CD4-positive, alpha-beta T cell treated with Interferon gamma for 1 hour (primary cell): ENCODE data around the gene APOA1.
"Not testable (repeated sequence)": the region's sequence is repeated elsewhere in the genome, so short reads cannot be mapped to it uniquely, and the experiment has no call there.

Source experiments
- DNase-seq: peaks from one replicate; pipeline ENCODE4 v3.0.0-alpha.2; 2020

The APOA1 gene

GRCh38 chr11:116811194-116811593 is 26.2 kb downstream of the APOA1 start:
- DNase-seq, result no peak

- DNase-seq, result no peak
Observed at GRCh38 chr11:116808262-116809175, 28.9 kb downstream of the APOA1 start.

GRCh38 chr11:116807601-116808261 is 29.7 kb downstream of the APOA1 start:
- no peak for DNase-seq

- DNase-seq, result no peak
Observed at GRCh38 chr11:116804001-116804400, 33.4 kb downstream of the APOA1 start.

GRCh38 chr11:116801662-116802061 is 35.8 kb downstream of the APOA1 start:
- DNase-seq, result not testable (repeated sequence)

GRCh38 chr11:116800610-116801009 is 36.8 kb downstream of the APOA1 start:
- no peak for DNase-seq

GRCh38 chr11:116798368-116798767 is 39.1 kb downstream of the APOA1 start:
- DNase-seq, result no peak

GRCh38 chr11:116797816-116798215 is 39.6 kb downstream of the APOA1 start:
- DNase-seq, result no peak

GRCh38 chr11:116796548-116796947 is 40.9 kb downstream of the APOA1 start:
- no peak for DNase-seq

GRCh38 chr11:116794851-116795250 is 42.6 kb downstream of the APOA1 start:
- DNase-seq, result no peak

GRCh38 chr11:116793772-116794097 is 43.7 kb downstream of the APOA1 start:
- no peak for DNase-seq

GRCh38 chr11:116792869-116793771 is 44.3 kb downstream of the APOA1 start:
- no peak for DNase-seq

- no peak for DNase-seq
Observed at GRCh38 chr11:116792144-116792868, 45.1 kb downstream of the APOA1 start.

GRCh38 chr11:116791813-116792143 is 45.6 kb downstream of the APOA1 start, which contains the start of gene APOA5:
Gene APOA5 (minus strand): TSS chr11:116791879. CDS start chr11:116791860, 19 bp downstream.
- DNase-seq, result no peak

- DNase-seq, result peak; percentile 69
Observed at GRCh38 chr11:116791002-116791812, 46.2 kb downstream of the APOA1 start.

GRCh38 chr11:116790167-116791001 is 47.0 kb downstream of the APOA1 start:
- DNase-seq, result no peak

GRCh38 chr11:116788975-116789374 is 48.4 kb downstream of the APOA1 start:
- DNase-seq, result no peak

GRCh38 chr11:116788534-116788933 is 48.9 kb downstream of the APOA1 start:
- DNase-seq, result no peak

GRCh38 chr11:116787786-116788486 is 49.5 kb downstream of the APOA1 start, which contains the start of gene ZPR1:
Gene ZPR1 (minus strand): TSS chr11:116788023. CDS start chr11:116787990, 33 bp downstream.
- peak; percentile 84 for DNase-seq

- DNase-seq, result no peak
Observed at GRCh38 chr11:116787436-116787785, 50.0 kb downstream of the APOA1 start.
